Stomach smooth muscle (tissue), 2 donors: ENCODE measurements around the gene ZNF668.
"Not testable (repeated sequence)": the region's sequence is repeated elsewhere in the genome, so short reads cannot be mapped to it uniquely, and the experiment has no call there.

Source experiments
- H3K27ac ChIP-seq: one replicate; pipeline ENCODE4 v1.7.0; 2013; ENCODE audit warnings: mild to moderate bottlenecking, low read length, inconsistent platforms
- H3K27me3 ChIP-seq, 2 donors: one replicate each; pipeline ENCODE4 v1.7.0; 2013; ENCODE audit warnings: low read length in 2 of 2; ENCODE audit not compliant: insufficient read depth in 2 of 2, control insufficient read depth in 1 of 2
- H3K36me3 ChIP-seq, 2 donors: one replicate each; pipeline ENCODE4 v1.7.0; 2013; ENCODE audit warnings: low read length in 2 of 2; ENCODE audit not compliant: control insufficient read depth in 2 of 2, insufficient read depth in 2 of 2
- H3K4me1 ChIP-seq: one replicate; pipeline ENCODE4 v1.7.0; 2013; ENCODE audit warnings: low read length; ENCODE audit not compliant: control insufficient read depth, insufficient read depth
- H3K4me3 ChIP-seq, 2 donors: one replicate each; pipeline ENCODE4 v1.7.0; 2013; ENCODE audit warnings: low read length in 2 of 2
- H3K9ac ChIP-seq, 2 donors: one replicate each; pipeline ENCODE4 v1.7.0; 2013; ENCODE audit warnings: low read length in 2 of 2, mild to moderate bottlenecking in 1 of 2
- H3K9me3 ChIP-seq, 2 donors: one replicate each; pipeline ENCODE4 v1.7.0; 2013; ENCODE audit warnings: low read length in 2 of 2; ENCODE audit not compliant: control insufficient read depth in 2 of 2
- donor health status: healthy.
- donor health status: Pancreatic carcinoma.

ZNF668 gene

DNA sequence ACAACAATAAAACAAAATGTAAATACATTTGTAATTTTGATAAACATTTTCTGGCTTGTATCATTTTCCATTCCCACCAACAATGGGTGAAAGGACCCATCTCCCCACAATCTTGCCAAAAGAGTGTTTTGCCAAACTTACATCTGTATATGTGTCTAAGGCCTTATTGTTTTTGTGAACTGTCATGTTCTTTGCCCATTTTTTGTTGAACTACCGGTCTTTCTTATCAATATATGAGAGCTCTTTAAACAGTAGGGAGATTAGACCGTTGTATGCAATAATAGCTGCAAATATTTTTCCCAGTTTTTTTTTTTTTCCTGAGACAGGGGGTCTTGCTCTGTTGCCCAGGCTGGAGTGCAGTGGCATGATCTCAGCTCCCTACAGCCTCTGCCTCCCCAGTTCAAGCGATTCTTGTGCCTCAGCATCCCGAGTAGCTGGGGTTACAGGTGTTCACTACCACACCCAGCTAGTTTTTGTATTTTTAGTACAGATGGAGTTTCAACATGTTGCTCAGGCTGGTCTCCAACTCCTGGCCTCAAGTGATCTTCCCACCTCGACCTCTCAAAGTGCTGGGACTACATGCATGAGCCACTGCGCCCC is 50.3 kb downstream of the ZNF668 start:
- no peak overlapping the region for H3K27ac ChIP-seq
- H3K36me3 ChIP-seq, result no peaks in the 10 kb centered on the region
- H3K4me3 ChIP-seq, result no peak overlapping the region
- H3K4me1 ChIP-seq, result no peaks in the 10 kb centered on the region
- no peak overlapping the region for H3K9ac ChIP-seq
- H3K27me3 ChIP-seq, result no peaks in the 10 kb centered on the region
- no peaks in the 10 kb centered on the region for H3K9me3 ChIP-seq

- Histone ChIP-seq H3K9ac (no peak overlapping the region), H3K4me1 (no peaks in the 10 kb centered on the region), H3K27ac (no peak overlapping the region), H3K9me3 (no peaks in the 10 kb centered on the region), H3K4me3 (no peak overlapping the region), H3K36me3 (no peaks in the 10 kb centered on the region), H3K27me3 (no peaks in the 10 kb centered on the region)
Measured at GRCh38 chr16:31023252-31023602, 50.8 kb downstream of the ZNF668 start.

DNA sequence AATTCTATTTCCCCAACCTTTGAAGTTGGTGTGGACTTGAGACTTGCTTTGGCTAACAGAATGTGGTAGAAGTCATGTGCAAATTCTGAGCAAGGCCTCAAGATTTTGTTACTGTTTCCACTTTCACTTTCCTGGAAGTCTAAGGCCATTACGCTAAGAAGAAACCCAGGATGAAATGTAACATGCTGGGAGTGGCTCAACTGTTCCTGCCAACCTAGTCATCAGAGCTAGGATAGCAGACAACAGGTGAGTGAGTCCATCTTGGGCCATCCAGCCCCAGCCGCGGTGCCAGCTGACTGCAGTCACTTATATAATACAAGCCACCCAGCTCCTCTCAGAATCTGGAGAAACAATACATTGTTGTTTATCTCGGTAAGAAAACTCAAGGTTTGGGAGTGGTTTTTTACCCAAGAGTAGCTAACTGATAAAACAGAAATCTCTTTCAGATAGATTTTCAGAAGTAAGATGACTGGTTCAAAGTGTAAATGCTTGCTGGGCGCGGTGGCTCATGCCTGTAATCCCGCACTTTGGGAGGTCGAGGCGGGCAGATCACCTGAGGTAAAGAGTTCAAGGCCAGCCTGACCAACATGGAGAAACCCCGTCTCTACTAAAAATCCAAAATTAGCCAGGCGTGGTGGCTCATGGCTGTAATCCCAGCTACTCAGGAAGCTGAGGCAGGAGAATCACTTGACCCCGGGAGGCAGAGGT is 51.3 kb downstream of the ZNF668 start:
- H3K27ac ChIP-seq, result no peak overlapping the region
- no peaks in the 10 kb centered on the region for H3K4me1 ChIP-seq
- no peak overlapping the region for H3K9ac ChIP-seq
- H3K27me3 ChIP-seq, result no peaks in the 10 kb centered on the region
- H3K4me3 ChIP-seq, result no peak overlapping the region
- no peaks in the 10 kb centered on the region for H3K9me3 ChIP-seq
- H3K36me3 ChIP-seq, result no peaks in the 10 kb centered on the region

GRCh38 chr16:31020536-31020935 is 53.5 kb downstream of the ZNF668 start:
- Histone ChIP-seq H3K27me3 (peaks cover 0 to 7% of the 10 kb centered on the region in 2 donors), H3K9me3 (no peaks in the 10 kb centered on the region), H3K27ac (no peak overlapping the region), H3K36me3 (no peaks in the 10 kb centered on the region), H3K4me1 (no peaks in the 10 kb centered on the region), H3K4me3 (no peak overlapping the region), H3K9ac (no peak overlapping the region)

- H3K9ac ChIP-seq, H3K9me3 ChIP-seq, H3K4me1 ChIP-seq, H3K27me3 ChIP-seq, H3K4me3 ChIP-seq, H3K36me3 ChIP-seq, H3K27ac ChIP-seq: not testable (repeated sequence)
Measured at GRCh38 chr16:31017756-31018155, 56.3 kb downstream of the ZNF668 start.

DNA sequence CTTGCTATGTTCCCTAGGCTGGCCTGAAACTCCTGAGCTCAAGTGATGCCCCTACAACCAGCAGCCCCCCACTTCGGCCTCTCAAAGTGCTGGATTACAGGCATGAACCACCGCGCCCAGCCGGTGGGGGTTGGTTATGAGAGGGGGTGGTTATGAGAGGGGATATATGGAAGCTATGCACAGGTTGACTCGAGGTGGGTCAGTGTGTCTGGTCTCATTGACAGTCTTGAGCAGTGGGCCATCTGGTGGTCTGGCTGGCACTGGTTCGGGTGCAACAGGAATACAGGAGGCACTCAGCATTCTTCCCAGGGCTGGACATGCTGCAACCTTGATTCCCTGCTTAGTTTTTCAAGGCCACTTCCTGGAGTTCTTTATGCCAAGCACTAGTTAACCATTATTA is 58.0 kb downstream of the ZNF668 start:
- no peaks in the 10 kb centered on the region for H3K9me3 ChIP-seq

DNA sequence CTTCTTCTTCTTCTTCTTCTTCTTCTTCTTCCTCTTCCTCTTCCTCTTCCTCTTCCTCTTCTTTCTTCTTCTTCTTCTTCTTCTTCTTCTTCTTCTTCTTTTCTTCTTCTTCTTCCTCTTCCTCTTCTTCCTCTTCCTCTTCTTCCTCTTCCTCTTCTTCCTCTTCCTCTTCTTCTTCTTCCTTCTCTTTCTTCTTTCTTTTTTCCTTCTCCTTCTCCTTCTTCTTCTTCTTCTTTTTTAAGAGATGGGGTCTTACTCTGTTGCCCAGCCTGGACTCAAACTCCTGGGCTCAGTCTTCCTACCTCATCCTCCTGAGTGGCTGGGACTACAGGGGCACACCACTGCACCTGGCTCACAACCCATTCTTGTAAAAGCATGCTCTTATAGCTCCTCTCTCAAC is 60.7 kb downstream of the ZNF668 start:
- H3K36me3 ChIP-seq, H3K4me3 ChIP-seq, H3K27ac ChIP-seq, H3K4me1 ChIP-seq, H3K9ac ChIP-seq, H3K9me3 ChIP-seq: not testable (repeated sequence)
- peaks cover 32% of the 10 kb centered on the region in 2 donors for H3K27me3 ChIP-seq

More for the DNA sequence above, 58.0 kb downstream of the ZNF668 start:
- Histone ChIP-seq H3K27me3 (peaks cover 15 to 19% of the 10 kb centered on the region in 2 donors), H3K36me3 (no peaks in the 10 kb centered on the region), H3K9ac (no peak overlapping the region), H3K4me1 (peaks cover under 1% of the 10 kb centered on the region), H3K27ac (no peak overlapping the region), H3K4me3 (no peak overlapping the region)

GRCh38 chr16:31011815-31012214 is 62.2 kb downstream of the ZNF668 start:
- not testable (repeated sequence) for H3K27ac ChIP-seq, H3K4me3 ChIP-seq, H3K4me1 ChIP-seq, H3K9ac ChIP-seq, H3K9me3 ChIP-seq, H3K36me3 ChIP-seq
- H3K27me3 ChIP-seq, result peaks cover 34 to 38% of the 10 kb centered on the region in 2 donors
